ENCODE data around the gene ANKRD29.

ANKRD29 gene

GRCh38 chr18:23662309-23663263 is at the start of gene ANKRD29:
Gene ANKRD29 (minus strand): TSS chr18:23662911. CDS start chr18:23662730, 181 bp downstream.
- Mint-ChIP-seq H3K27me3 (peaks cover 64% of the 10 kb centered on the region), H3K4me1 (peaks cover 10% of the 10 kb centered on the region), H3K4me3 (peak within 1 kb of the TSS; percentile 76), H3K27ac (no peak within 1 kb of the TSS), H3K36me3 (no peaks in the 10 kb centered on the region), H3K9me3 (no peaks in the 10 kb centered on the region)
- ATAC-seq: peak; percentile 54

GRCh38 chr18:23712445-23712844 is 49.7 kb upstream of the ANKRD29 start:
- Mint-ChIP-seq H3K4me1 (no peaks in the 10 kb centered on the region), H3K27me3 (peaks cover 34% of the 10 kb centered on the region), H3K36me3 (no peaks in the 10 kb centered on the region), H3K4me3 (no peak overlapping the region), H3K27ac (no peak overlapping the region), H3K9me3 (peaks cover 4% of the 10 kb centered on the region)
- no peak for ATAC-seq

GRCh38 chr18:23711426-23711825 is 48.7 kb upstream of the ANKRD29 start:
- H3K27ac Mint-ChIP-seq: no peak overlapping the region
- H3K9me3 Mint-ChIP-seq: peaks cover 4% of the 10 kb centered on the region
- no peak overlapping the region for H3K4me3 Mint-ChIP-seq
- ATAC-seq: no peak
- peaks cover 34% of the 10 kb centered on the region for H3K27me3 Mint-ChIP-seq
- no peaks in the 10 kb centered on the region for H3K4me1 Mint-ChIP-seq
- H3K36me3 Mint-ChIP-seq: no peaks in the 10 kb centered on the region

GRCh38 chr18:23710946-23711345 is 48.2 kb upstream of the ANKRD29 start:
- Mint-ChIP-seq H3K27me3 (peaks cover 34% of the 10 kb centered on the region), H3K36me3 (no peaks in the 10 kb centered on the region), H3K4me1 (no peaks in the 10 kb centered on the region), H3K9me3 (peaks cover 4% of the 10 kb centered on the region), H3K27ac (no peak overlapping the region), H3K4me3 (no peak overlapping the region)
- no peak for ATAC-seq

- H3K9me3 Mint-ChIP-seq: peaks cover 4% of the 10 kb centered on the region
- H3K4me1 Mint-ChIP-seq: no peaks in the 10 kb centered on the region
These were observed 47.4 kb upstream of the ANKRD29 start for GRCh38 chr18:23710068-23710527.

GRCh38 chr18:23706971-23707640 is 44.4 kb upstream of the ANKRD29 start:
- Mint-ChIP-seq H3K4me3 (no peak overlapping the region), H3K27me3 (peaks cover 14% of the 10 kb centered on the region), H3K4me1 (no peaks in the 10 kb centered on the region), H3K9me3 (peaks cover 4% of the 10 kb centered on the region), H3K36me3 (no peaks in the 10 kb centered on the region), H3K27ac (no peak overlapping the region)
- ATAC-seq: no peak

More at GRCh38 chr18:23710068-23710527, 47.4 kb upstream of the ANKRD29 start:
- H3K4me3 Mint-ChIP-seq: no peak overlapping the region
- no peak for ATAC-seq
- H3K27ac Mint-ChIP-seq: no peak overlapping the region
- no peaks in the 10 kb centered on the region for H3K36me3 Mint-ChIP-seq
- peaks cover 28% of the 10 kb centered on the region for H3K27me3 Mint-ChIP-seq

- no peak for ATAC-seq
- Mint-ChIP-seq H3K36me3 (no peaks in the 10 kb centered on the region), H3K27me3 (peaks cover 23% of the 10 kb centered on the region), H3K4me3 (no peak overlapping the region), H3K9me3 (peaks cover 4% of the 10 kb centered on the region), H3K27ac (no peak overlapping the region), H3K4me1 (peaks cover 4% of the 10 kb centered on the region)
These were observed 42.1 kb upstream of the ANKRD29 start for GRCh38 chr18:23704806-23705205.

- H3K4me3 Mint-ChIP-seq: no peak overlapping the region
- H3K27me3 Mint-ChIP-seq: peaks cover 21% of the 10 kb centered on the region
- H3K4me1 Mint-ChIP-seq: peaks cover 4% of the 10 kb centered on the region
- H3K9me3 Mint-ChIP-seq: peaks cover 2% of the 10 kb centered on the region
- no peak overlapping the region for H3K27ac Mint-ChIP-seq
- no peaks in the 10 kb centered on the region for H3K36me3 Mint-ChIP-seq
- no peak for ATAC-seq
These were observed 41.3 kb upstream of the ANKRD29 start for GRCh38 chr18:23703987-23704384.

GRCh38 chr18:23703057-23703986 is 40.6 kb upstream of the ANKRD29 start:
- Mint-ChIP-seq H3K4me1 (peaks cover 4% of the 10 kb centered on the region), H3K27me3 (peaks cover 27% of the 10 kb centered on the region), H3K4me3 (no peak overlapping the region), H3K9me3 (peaks cover 2% of the 10 kb centered on the region), H3K36me3 (no peaks in the 10 kb centered on the region), H3K27ac (no peak overlapping the region)
- no peak for ATAC-seq

- no peak for ATAC-seq
- H3K4me1 Mint-ChIP-seq: peaks cover 4% of the 10 kb centered on the region
- H3K4me3 Mint-ChIP-seq: no peak overlapping the region
- H3K27ac Mint-ChIP-seq: no peak overlapping the region
- no peaks in the 10 kb centered on the region for H3K9me3 Mint-ChIP-seq
- H3K27me3 Mint-ChIP-seq: peaks cover 28% of the 10 kb centered on the region
- H3K36me3 Mint-ChIP-seq: no peaks in the 10 kb centered on the region
These were observed 39.9 kb upstream of the ANKRD29 start for GRCh38 chr18:23702606-23703005.

GRCh38 chr18:23701544-23702064 is 38.9 kb upstream of the ANKRD29 start:
- Mint-ChIP-seq H3K27ac (no peak overlapping the region), H3K4me3 (no peak overlapping the region), H3K36me3 (no peaks in the 10 kb centered on the region), H3K4me1 (peaks cover 4% of the 10 kb centered on the region), H3K9me3 (no peaks in the 10 kb centered on the region), H3K27me3 (peaks cover 28% of the 10 kb centered on the region)
- ATAC-seq: no peak

GRCh38 chr18:23701017-23701416 is 38.3 kb upstream of the ANKRD29 start:
- Mint-ChIP-seq H3K4me1 (peaks cover 4% of the 10 kb centered on the region), H3K4me3 (no peak overlapping the region), H3K36me3 (no peaks in the 10 kb centered on the region), H3K9me3 (no peaks in the 10 kb centered on the region), H3K27ac (no peak overlapping the region), H3K27me3 (peaks cover 28% of the 10 kb centered on the region)
- no peak for ATAC-seq

- no peaks in the 10 kb centered on the region for H3K9me3 Mint-ChIP-seq
- no peak overlapping the region for H3K27ac Mint-ChIP-seq
- no peaks in the 10 kb centered on the region for H3K36me3 Mint-ChIP-seq
- peaks cover 6% of the 10 kb centered on the region for H3K4me1 Mint-ChIP-seq
- H3K4me3 Mint-ChIP-seq: no peak overlapping the region
- H3K27me3 Mint-ChIP-seq: peaks cover 42% of the 10 kb centered on the region
- ATAC-seq: no peak
These were observed 32.1 kb upstream of the ANKRD29 start for GRCh38 chr18:23694637-23695430.

GRCh38 chr18:23693846-23694245 is 31.1 kb upstream of the ANKRD29 start:
- Mint-ChIP-seq H3K9me3 (no peaks in the 10 kb centered on the region), H3K4me1 (peaks cover 6% of the 10 kb centered on the region), H3K27ac (no peak overlapping the region), H3K4me3 (no peak overlapping the region), H3K36me3 (no peaks in the 10 kb centered on the region), H3K27me3 (peaks cover 43% of the 10 kb centered on the region)
- no peak for ATAC-seq

Data from stimulated activated memory B cell treated with anti-CD40 and anti-IgM and Interleukin-4, amounts not matched to agents 10 μg/mL and 1 μg/mL and 100 μg/mL, for 72 hours (primary cell).